Measurements from ENCODE around the gene GREB1L. TPM values are rescaled to one million over a fixed set of nuclear protein-coding genes. Genes with fewer than 3 reads are reported as not detected.

The GREB1L gene
- total RNA-seq, 2 experiments from 2014 or later, result not detected

DNA sequence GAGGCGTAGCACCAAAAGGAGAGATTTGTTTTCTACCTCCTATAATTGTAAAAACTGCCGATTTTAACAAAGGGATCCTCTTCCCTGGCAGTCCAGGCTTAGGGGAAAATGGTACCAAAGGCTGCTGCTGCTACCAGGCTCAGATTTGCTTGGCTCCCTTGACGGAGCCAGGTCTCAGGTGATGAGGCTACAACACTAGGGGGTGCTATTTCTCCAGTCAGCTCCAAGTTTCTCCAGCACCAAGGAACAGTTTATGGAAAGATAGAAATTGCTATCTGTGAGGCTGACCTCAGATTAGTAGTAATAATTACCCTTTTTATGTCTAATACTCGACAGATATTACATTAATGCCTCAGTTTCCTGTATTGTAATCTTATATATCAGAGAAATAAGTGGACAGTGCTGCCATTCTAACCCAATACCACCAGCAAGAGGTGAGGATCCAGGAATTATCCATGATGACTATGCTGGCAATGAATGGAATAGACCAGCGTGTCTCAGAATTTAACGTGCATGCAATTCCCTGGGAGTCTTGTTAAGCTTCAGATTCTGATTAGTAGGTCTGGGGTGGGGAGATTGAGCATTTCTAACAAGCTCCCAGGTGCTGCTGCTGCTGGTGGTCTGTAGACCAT is 247.2 kb downstream of the GREB1L start:
- peak in 6 of 14 experiments; percentile 3 to 61 (median 37) for DNase-seq
- Mint-ChIP-seq H3K9me3 (no peaks in the 10 kb centered on the region), H3K36me3 (ENCODE audit: low read depth) (no peaks in the 10 kb centered on the region), H3K27ac (no peak overlapping the region), H3K27me3 (peaks cover 4% of the 10 kb centered on the region), H3K4me3 (no peak overlapping the region), H3K4me1 (ENCODE audit: low read depth) (no peaks in the 10 kb centered on the region)
- POLR2A ChIA-PET, result no interaction called here
- CTCF ChIA-PET, result interaction anchor here (0.6 kb wide), 1 partner anchor 317 kb away, joined by 3 read pairs; no protein-coding TSS in a partner anchor
- Histone ChIP-seq H3K9me3 (ENCODE audit: control insufficient read depth in 1 of 2, insufficient read depth in 1 of 2, low read length in 2 of 2) (no peaks in the 10 kb centered on the region), H3K36me3 (ENCODE audit: insufficient read depth, low read length) (no peaks in the 10 kb centered on the region), H3K27ac (ENCODE audit: low read depth in 1 of 2, low read length in 2 of 2) (no peak overlapping the region), H3K4me1 (ENCODE audit: insufficient read depth, low read length) (no peaks in the 10 kb centered on the region), H3K4me3 (ENCODE audit: low read length) (no peak overlapping the region), H3K27me3 (ENCODE audit: control insufficient read depth in 1 of 2, insufficient read depth in 2 of 2, low read length in 2 of 2) (no peaks in the 10 kb centered on the region)
- ATAC-seq (ENCODE audit: poor library complexity), result no peak
- intact Hi-C loops (cut with DNase I, micrococcal nuclease), result loop anchor here (1.0 kb wide), 1 partner anchor 467 kb away; no protein-coding TSS in a partner anchor
- TF ChIP-seq, protein P1, sequence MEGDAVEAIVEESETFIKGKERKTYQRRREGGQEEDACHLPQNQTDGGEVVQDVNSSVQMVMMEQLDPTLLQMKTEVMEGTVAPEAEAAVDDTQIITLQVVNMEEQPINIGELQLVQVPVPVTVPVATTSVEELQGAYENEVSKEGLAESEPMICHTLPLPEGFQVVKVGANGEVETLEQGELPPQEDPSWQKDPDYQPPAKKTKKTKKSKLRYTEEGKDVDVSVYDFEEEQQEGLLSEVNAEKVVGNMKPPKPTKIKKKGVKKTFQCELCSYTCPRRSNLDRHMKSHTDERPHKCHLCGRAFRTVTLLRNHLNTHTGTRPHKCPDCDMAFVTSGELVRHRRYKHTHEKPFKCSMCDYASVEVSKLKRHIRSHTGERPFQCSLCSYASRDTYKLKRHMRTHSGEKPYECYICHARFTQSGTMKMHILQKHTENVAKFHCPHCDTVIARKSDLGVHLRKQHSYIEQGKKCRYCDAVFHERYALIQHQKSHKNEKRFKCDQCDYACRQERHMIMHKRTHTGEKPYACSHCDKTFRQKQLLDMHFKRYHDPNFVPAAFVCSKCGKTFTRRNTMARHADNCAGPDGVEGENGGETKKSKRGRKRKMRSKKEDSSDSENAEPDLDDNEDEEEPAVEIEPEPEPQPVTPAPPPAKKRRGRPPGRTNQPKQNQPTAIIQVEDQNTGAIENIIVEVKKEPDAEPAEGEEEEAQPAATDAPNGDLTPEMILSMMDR (IDR thresholded peaks at IDR 0.05), result peak; percentile 48

DNA sequence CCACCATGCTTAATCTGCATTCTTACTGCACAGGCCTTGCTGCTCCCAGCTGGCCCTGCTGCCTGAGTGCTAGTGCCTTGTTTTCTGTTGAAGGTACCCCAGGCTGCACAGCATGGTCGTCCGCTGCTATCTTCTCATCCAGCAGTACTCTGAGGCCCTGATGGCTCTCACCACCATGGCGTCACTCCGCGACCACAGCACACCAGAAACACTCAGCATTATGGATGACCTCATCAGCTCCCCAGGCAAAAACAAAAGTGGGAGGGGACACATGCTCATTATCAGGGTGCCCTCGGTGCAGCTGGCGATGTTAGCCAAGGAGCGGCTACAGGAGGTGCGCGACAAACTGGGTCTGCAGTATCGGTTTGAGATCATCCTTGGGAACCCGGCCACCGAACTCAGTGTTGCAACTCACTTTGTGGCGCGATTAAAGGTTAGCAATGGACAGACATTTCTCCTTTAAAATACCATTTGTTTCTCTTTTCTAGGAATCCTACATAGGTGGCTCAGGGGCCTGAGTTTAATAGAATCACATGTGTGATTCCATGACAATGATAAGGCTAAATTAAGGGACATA is 248.0 kb downstream of the GREB1L start:
- ChIA-PET POLR2A (no interaction called here), CTCF (interaction anchor here (0.6 kb wide), 1 partner anchor 316 kb away, joined by 3 read pairs; no protein-coding TSS in a partner anchor)
- H3K4me3 Mint-ChIP-seq, result no peak overlapping the region
- Histone ChIP-seq H3K4me3 (ENCODE audit: low read length) (no peak overlapping the region), H3K27me3 (ENCODE audit: control insufficient read depth in 1 of 2, insufficient read depth in 2 of 2, low read length in 2 of 2) (no peaks in the 10 kb centered on the region), H3K9me3 (ENCODE audit: control insufficient read depth in 1 of 2, insufficient read depth in 1 of 2, low read length in 2 of 2) (no peaks in the 10 kb centered on the region), H3K36me3 (ENCODE audit: insufficient read depth, low read length) (no peaks in the 10 kb centered on the region), H3K4me1 (ENCODE audit: insufficient read depth, low read length) (no peaks in the 10 kb centered on the region), H3K27ac (ENCODE audit: low read depth in 1 of 2, low read length in 2 of 2) (no peak overlapping the region)
- H3K27me3 Mint-ChIP-seq, result peaks cover 4% of the 10 kb centered on the region
- intact Hi-C loops (cut with DNase I, micrococcal nuclease), result loop anchor here (1.0 to 10.0 kb wide), 3 partner anchors 365 to 1215 kb away; no protein-coding TSS in a partner anchor
- no peaks in the 10 kb centered on the region for H3K9me3 Mint-ChIP-seq
- TF ChIP-seq, protein P1 (IDR thresholded peaks at IDR 0.05), result no peak
- no peaks in the 10 kb centered on the region for H3K4me1 Mint-ChIP-seq (ENCODE audit: low read depth)
- no peak for ATAC-seq (ENCODE audit: poor library complexity)
- no peak overlapping the region for H3K27ac Mint-ChIP-seq
- H3K36me3 Mint-ChIP-seq (ENCODE audit: low read depth), result no peaks in the 10 kb centered on the region
- no peak for DNase-seq

DNA sequence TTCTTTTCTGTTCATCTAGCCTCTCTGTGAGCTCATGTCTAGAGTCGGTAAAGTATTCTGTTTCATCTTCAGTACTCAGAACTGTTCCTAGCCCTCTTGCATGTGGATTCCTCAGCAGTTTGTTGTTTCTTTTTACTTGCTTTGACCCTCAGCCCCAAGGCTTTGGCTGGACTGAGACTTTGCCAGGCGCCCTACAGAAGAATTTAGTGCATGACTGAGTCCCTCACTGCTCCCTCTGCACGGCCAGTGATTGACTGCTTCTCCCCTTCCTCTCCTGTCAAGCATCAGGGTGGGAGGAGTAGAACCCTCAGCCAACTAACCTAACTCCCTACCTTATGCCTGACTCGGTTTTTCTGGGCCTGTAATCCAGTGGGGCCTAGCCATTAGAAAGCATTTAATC is 248.7 kb downstream of the GREB1L start:
- TF ChIP-seq, protein P1 (IDR thresholded peaks at IDR 0.05), result no peak
- no peak overlapping the region for H3K4me3 ChIP-seq (ENCODE audit: low read length)
- no peaks in the 10 kb centered on the region for H3K4me1 ChIP-seq (ENCODE audit: insufficient read depth, low read length)
- no peak overlapping the region for H3K27ac ChIP-seq (ENCODE audit: low read depth in 1 of 2, low read length in 2 of 2)
- CTCF ChIA-PET, result no interaction called here
- no peaks in the 10 kb centered on the region for H3K27me3 ChIP-seq (ENCODE audit: control insufficient read depth in 1 of 2, insufficient read depth in 2 of 2, low read length in 2 of 2)
- Mint-ChIP-seq H3K27ac (no peak overlapping the region), H3K9me3 (no peaks in the 10 kb centered on the region), H3K4me1 (ENCODE audit: low read depth) (no peaks in the 10 kb centered on the region), H3K4me3 (no peak overlapping the region), H3K27me3 (peaks cover 4% of the 10 kb centered on the region), H3K36me3 (ENCODE audit: low read depth) (no peaks in the 10 kb centered on the region)
- POLR2A ChIA-PET, result no interaction called here
- intact Hi-C loops (cut with DNase I, micrococcal nuclease), result loop anchor here (10.0 kb wide), 2 partner anchors 364 to 1214 kb away; no protein-coding TSS in a partner anchor
- H3K36me3 ChIP-seq (ENCODE audit: insufficient read depth, low read length), result no peaks in the 10 kb centered on the region
- DNase-seq, result no peak
- ATAC-seq (ENCODE audit: poor library complexity), result no peak
- H3K9me3 ChIP-seq (ENCODE audit: control insufficient read depth in 1 of 2, insufficient read depth in 1 of 2, low read length in 2 of 2), result no peaks in the 10 kb centered on the region
